Measurements from ENCODE around the gene GTPBP8.

Gene GTPBP8

GRCh38 chr3:112967828-112968227 is 23.0 kb upstream of the GTPBP8 start:
- no peak for TF ChIP-seq FOXM1 (IDR thresholded peaks at IDR 0.05; ENCODE audit: borderline replicate concordance, low read depth)

DNA sequence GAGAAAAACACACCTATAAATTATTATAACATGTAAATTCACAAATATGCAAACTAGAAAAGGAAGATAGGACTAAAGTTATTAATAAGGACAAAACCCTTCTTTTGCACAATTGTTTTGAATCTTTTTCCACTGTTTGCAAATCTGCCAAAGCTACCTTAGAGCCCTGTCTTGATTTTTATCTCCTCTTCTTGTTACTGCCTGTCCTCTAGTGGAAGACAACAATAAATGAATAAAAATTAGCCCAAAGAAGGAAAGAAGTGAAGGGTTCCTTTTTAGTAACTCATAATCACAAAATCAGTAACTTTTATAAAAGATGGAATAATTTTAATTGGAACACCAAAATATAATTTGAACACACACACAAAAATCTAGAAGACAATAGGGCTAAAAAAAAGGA is 18.6 kb upstream of the GTPBP8 start:
- TF ChIP-seq RAD21 (IDR thresholded peaks at IDR 0.05; ENCODE audit: low read depth) (peak; percentile 29; the same call in 1 of the 2 replicates), CREB1 (IDR thresholded peaks at IDR 0.05; ENCODE audit: low read depth) (no peak), REST (IDR thresholded peaks at IDR 0.05; ENCODE audit: low read depth) (no peak), EP300 (IDR thresholded peaks at IDR 0.05; ENCODE audit: borderline replicate concordance) (no peak), YY1 (IDR thresholded peaks at IDR 0.05; ENCODE audit: low read depth) (no peak), CEBPB (IDR thresholded peaks at IDR 0.05) (no peak)

GRCh38 chr3:112973325-112974177 is 17.2 kb upstream of the GTPBP8 start:
- TF ChIP-seq FOXM1 (IDR thresholded peaks at IDR 0.05; ENCODE audit: borderline replicate concordance, low read depth): no peak
- TF ChIP-seq, protein P1, sequence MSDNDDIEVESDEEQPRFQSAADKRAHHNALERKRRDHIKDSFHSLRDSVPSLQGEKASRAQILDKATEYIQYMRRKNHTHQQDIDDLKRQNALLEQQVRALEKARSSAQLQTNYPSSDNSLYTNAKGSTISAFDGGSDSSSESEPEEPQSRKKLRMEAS (IDR thresholded peaks at IDR 0.05): no peak
- TF ChIP-seq TEAD4 (IDR thresholded peaks at IDR 0.05): no peak
- no peak for TF ChIP-seq TAF1 (IDR thresholded peaks at IDR 0.05; ENCODE audit: low read depth)
- no peak for TF ChIP-seq YY1 (IDR thresholded peaks at IDR 0.05; ENCODE audit: low read depth)
- TF ChIP-seq EGR1 (IDR thresholded peaks at IDR 0.05): no peak
- TF ChIP-seq RAD21 (IDR thresholded peaks at IDR 0.05; ENCODE audit: low read depth): no peak
- no peak for TF ChIP-seq ZBTB7A (IDR thresholded peaks at IDR 0.05; ENCODE audit: low read depth)
- no peak for TF ChIP-seq EP300 (IDR thresholded peaks at IDR 0.05; ENCODE audit: borderline replicate concordance)
- TF ChIP-seq REST (IDR thresholded peaks at IDR 0.05; ENCODE audit: low read depth): no peak
- TF ChIP-seq NFIC (IDR thresholded peaks at IDR 0.05): no peak
- TF ChIP-seq TCF12 (IDR thresholded peaks at IDR 0.05; ENCODE audit: low read depth): no peak
- no peak for TF ChIP-seq USF1 (IDR thresholded peaks at IDR 0.05)
- TF ChIP-seq CREB1 (IDR thresholded peaks at IDR 0.05; ENCODE audit: low read depth): no peak

DNA sequence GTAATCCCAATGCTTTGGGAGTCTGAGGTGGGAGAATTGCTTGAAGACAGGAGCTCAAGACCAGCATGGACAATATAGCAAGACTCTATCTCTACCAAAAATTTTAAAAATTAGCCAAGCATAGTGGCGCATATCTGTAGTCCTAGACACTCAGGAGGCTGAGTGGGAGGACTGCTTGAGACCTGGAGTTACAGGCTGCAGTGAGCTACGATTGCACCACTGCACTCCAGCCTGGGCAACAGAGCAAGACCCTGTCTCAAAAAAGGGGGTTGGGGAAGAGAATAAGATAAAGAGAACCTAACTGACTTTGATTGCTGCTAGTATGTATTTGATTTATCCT is 16.6 kb upstream of the GTPBP8 start:
- no peak for TF ChIP-seq TEAD4 (IDR thresholded peaks at IDR 0.05)
- TF ChIP-seq CEBPB (IDR thresholded peaks at IDR 0.05): no peak
- no peak for TF ChIP-seq USF1 (IDR thresholded peaks at IDR 0.05)
- TF ChIP-seq EP300 (IDR thresholded peaks at IDR 0.05; ENCODE audit: borderline replicate concordance): no peak
- TF ChIP-seq TCF12 (IDR thresholded peaks at IDR 0.05; ENCODE audit: low read depth): no peak
- TF ChIP-seq ZBTB7A (IDR thresholded peaks at IDR 0.05; ENCODE audit: low read depth): no peak
- no peak for TF ChIP-seq TAF1 (IDR thresholded peaks at IDR 0.05; ENCODE audit: low read depth)
- TF ChIP-seq NFIC (IDR thresholded peaks at IDR 0.05): no peak
- no peak for TF ChIP-seq CREB1 (IDR thresholded peaks at IDR 0.05; ENCODE audit: low read depth)
- TF ChIP-seq REST (IDR thresholded peaks at IDR 0.05; ENCODE audit: low read depth): no peak
- no peak for TF ChIP-seq RAD21 (IDR thresholded peaks at IDR 0.05; ENCODE audit: low read depth)
- TF ChIP-seq, protein P1 (IDR thresholded peaks at IDR 0.05): no peak
- TF ChIP-seq YY1 (IDR thresholded peaks at IDR 0.05; ENCODE audit: low read depth): no peak
- TF ChIP-seq FOXM1 (IDR thresholded peaks at IDR 0.05; ENCODE audit: borderline replicate concordance, low read depth): no peak
- TF ChIP-seq EGR1 (IDR thresholded peaks at IDR 0.05): no peak
